Hematopoietic multipotent progenitor cell treated with erythropoietin and hydrocortisone succinate and interleukin-3 and kit ligand, for 4 days (in vitro differentiated cells): Measurements from ENCODE around the gene CPEB3.
"Not testable (repeated sequence)": the region's sequence is repeated elsewhere in the genome, so short reads cannot be mapped to it uniquely, and the experiment has no call there.

Experiments
- DNase-seq: peaks from one replicate; pipeline ENCODE4 v3.0.0-alpha.2; 2015

Gene CPEB3

GRCh38 chr10:92290837-92291615, at the start of gene CPEB3, which contains the start of gene MARCHF5:
TSS of gene CPEB3 (minus strand) at chr10:92291078. CDS start at chr10:92240350, 50,728 bp downstream.
TSS of gene MARCHF5 (plus strand) at chr10:92291167. CDS start at chr10:92291495, 328 bp downstream.
- DNase-seq, result peak; percentile 98

DNA sequence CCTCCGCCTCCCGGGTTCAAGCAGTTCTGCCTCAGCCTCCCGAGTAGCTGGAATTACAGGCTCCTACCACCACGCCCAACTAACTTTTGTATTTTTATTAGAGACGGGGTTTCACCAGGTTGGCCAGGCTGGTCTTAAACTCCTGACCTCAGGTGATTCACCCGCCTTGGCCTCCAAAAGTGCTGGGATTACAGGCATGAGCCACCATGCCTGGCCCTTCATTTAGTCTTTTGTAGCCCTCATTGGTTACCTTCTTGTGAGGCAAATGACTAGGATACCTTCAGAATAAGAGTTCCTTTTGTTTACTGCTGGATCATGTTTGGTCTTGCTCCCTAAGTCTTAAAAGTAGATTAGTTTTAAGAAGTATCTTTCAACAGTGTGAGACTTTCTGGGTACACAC, 39.0 kb upstream of the CPEB3 start:
- DNase-seq, result not testable (repeated sequence)

DNA sequence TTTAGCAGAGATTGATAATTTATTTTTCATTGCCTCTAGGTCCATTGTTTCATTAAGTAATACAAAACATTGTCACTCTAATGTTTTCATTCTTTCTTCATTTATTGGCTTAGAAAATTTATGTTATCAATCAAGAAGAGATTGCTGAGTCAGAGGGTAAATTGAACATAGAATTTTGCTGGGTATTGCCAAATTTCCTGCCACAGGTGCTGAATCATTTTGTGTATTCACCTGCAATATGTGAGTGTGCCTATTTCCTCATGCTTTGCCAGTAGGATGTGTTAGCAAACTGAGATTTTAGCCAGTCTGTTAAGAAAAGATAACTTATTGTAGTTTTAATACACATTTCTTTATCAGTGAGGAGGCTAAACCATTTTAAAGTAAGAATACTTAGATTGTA, 38.1 kb upstream of the CPEB3 start:
- no peak for DNase-seq

DNA sequence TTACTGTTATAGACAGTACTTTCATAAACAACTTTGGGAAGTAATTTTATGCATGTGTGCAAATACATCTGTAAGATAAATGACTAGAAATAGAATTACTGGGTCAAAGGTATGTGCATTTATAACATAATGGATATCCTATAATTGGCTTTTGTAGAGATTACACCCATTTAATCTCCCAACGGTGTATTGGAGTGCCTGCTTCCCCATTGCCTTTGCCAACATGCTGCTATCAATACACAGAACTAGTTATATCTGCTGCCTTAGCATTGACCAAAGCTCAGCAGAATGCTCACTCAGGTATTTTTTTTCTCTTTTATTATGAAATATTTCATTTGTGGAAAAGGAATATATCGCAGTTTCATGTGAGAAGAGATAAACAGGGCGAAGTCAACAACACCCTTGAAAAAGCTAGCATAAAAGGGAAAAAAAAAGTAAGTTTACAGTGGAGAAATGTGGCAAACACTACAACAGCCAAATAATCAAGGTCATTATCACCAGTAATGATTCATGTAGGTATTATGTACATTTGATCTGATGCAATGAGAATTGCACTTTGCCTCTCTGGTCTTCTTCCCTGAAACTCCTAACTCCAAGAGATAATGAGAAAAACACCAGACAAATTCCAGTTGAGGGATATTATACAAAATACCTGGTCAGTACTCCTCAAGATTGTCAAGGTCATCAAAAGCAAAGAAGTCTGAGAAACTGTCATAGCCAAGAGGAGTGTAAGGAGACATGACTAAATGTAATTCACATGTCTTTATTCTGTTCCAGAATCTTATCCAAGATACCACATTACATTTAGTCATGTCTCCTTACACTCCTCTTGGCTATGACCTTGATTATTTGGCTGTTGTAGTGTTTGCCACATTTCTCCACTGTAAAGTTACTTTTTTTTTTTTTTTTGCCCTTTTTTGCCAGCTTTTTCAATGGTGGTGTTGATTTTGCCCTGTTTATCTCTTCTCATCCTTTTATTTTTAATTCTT, 36.9 kb upstream of the CPEB3 start:
- DNase-seq, result peak; percentile 13

DNA sequence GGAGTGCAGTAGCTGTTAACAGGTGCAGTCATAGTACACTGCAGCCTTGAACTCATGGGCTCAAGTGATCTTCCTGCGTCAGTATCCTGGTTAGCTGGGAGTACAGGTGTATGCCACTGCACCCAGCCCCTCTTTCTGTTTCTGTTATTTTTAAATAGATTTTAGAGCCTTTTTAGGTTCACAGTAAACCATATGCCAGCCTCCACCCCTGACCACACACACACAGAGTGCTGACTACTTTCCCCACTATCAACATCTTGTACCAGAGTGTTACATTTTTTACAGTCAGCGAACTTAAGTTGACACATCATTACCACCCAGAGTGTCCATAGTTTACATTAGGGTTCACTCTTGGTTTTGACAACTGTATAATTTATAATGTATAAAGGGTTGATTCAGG, 32.2 kb upstream of the CPEB3 start:
- DNase-seq, result no peak

- DNase-seq, result no peak
Observed at GRCh38 chr10:92316610-92317009, 25.7 kb upstream of the CPEB3 start.

GRCh38 chr10:92313750-92314149, 22.9 kb upstream of the CPEB3 start:
- DNase-seq, result no peak

GRCh38 chr10:92309272-92309671, 18.4 kb upstream of the CPEB3 start:
- no peak for DNase-seq

- DNase-seq, result no peak
Observed at GRCh38 chr10:92305133-92306072, 14.5 kb upstream of the CPEB3 start.

GRCh38 chr10:92304061-92304460, 13.2 kb upstream of the CPEB3 start:
- DNase-seq, result no peak

GRCh38 chr10:92303096-92303495, 12.2 kb upstream of the CPEB3 start:
- no peak for DNase-seq

GRCh38 chr10:92298487-92298886, 7.6 kb upstream of the CPEB3 start:
- no peak for DNase-seq

DNA sequence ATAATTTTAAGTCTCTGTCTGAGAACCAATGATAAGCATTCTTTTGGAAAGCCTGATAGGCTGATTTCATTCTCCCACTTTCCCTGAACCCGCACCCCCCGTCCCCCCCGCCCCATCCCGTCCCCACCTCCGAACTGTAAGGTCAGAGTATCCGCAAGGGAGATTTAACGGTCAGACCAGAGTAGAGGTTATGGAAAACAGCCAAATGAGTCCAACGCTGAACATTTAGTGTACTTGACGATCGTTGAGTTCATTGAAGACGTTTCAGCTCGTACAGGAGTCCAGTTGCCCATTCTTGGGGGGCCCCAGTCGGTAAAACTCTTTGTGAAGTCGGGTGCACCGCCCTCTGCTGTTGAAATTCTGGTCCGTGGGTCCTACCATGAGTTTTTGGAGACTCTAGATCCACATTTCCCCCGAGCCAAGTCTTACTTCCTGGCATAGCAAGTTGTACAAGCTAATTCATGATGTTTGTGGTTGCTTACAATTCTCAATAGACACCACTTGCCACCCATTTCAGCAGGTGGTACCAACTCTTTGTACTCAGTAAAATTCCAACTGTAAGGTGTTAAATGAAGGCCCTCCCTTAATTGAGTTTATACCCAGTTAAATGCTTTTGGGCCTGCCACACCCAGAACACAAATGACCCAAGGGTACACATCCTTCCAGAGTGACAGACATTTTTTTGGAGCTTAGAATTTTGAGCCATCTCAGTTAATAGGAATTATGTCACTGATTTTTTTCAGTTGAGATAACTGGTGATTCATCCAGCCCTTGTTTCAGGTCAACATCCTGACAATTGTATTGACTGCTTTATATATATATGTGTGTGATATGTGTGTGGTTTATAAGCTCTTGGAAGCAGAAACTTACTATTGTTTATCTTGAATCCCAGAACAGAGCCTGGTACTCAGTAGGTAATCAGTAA, 1.3 kb upstream of the CPEB3 start:
- DNase-seq, result peak; percentile 84

DNA sequence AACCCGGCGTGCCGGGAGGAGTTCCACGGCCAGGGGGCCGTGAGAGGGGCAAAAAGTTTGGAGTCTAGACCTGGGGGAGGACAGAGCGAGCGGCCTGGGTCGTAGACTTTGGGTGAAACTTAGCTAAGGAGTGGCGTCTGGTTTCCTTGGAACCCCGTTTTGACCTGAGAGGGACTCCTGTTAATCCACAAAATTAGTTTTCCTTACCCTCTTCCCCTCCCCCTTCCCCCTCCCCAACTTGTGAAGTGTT, 663 bp upstream of the CPEB3 start:
- DNase-seq, result no peak

DNA sequence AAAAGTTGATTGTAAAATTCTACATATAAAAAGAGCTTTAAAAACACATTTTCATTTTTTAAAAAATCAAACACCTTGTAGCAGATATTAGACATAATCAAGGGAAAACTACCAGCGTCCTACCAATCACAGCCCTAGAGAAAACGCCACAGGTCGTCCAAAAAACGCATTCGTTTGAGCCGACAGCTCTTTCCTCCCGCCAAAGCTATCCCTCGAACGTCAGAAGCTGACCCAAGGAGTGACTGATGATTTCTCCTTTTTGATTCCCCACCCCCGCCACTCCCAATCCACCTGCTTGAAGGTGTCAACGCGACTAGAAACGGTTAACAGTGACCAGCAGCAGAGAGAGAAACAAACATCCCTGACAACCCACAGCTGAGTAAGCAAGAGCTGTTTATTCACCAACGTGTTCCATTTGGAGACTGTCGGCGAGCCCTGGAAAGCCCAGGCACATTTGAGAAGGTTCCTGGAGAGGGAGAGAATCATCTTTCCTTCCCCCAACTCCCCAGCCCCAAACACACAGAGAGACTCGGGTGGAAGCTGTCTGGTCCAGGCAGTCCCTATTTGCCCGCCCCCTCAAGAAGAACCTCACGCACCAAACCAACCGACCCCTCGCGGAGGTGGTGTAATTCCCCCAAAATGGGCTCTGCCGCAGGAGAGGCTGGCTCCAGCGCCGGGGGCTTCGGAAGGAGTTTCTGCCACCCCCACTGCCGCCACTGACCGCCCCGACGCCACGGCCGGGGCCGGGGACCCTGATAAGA, 622 bp downstream of the CPEB3 start:
- peak; percentile 59 for DNase-seq

GRCh38 chr10:92284112-92284704, 6.7 kb downstream of the CPEB3 start:
- DNase-seq, result no peak

- peak; percentile 46 for DNase-seq
Observed at GRCh38 chr10:92278996-92279696, 11.7 kb downstream of the CPEB3 start.

DNA sequence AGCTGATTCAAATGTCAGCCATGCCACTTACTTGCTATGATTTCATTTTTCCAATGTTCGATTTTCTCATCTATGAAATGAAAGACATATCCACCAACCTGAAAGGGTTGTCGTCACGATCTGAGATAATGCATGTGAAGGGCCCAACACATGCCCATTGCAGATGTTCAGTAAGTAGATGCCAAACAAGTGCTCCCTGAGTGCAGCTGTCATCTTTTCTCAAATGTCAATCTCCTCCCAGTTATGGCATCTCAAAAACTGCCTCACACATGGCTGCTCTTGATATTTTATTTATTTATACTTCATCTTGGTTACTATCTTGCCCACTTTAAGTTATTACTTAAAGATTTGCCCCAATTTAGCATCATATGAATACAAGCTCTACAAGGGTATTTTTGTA, 16.8 kb downstream of the CPEB3 start:
- no peak for DNase-seq

DNA sequence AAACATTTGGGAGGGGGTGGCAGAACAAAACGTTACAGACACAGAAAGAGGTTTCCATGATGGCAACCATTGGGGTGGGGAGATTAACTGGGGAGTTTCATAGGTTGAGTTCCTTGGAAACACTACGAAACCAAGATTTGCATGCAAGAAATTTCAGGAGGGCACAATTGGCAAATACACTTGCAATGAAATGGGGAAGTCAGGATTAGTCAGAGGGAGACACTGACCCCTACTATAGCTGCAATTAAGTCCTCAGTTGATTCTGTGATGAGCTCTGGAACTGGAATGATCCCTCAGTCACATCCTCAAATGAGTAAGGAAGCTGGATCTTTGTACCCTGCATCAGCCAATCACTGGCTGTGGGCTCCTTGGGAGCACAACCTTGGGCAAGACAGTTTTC, 22.1 kb downstream of the CPEB3 start:
- DNase-seq, result peak; percentile 15

GRCh38 chr10:92267343-92267742, 23.5 kb downstream of the CPEB3 start:
- DNase-seq, result no peak
